HepG2 (cell line): ENCODE data around the gene ELP5. TPM values are rescaled to one million over a fixed set of nuclear protein-coding genes. Genes with fewer than 3 reads are reported as not detected.

Source experiments
- BHLHE40 ChIP-seq: IDR thresholded peaks from 2 replicates; pipeline ENCODE4 v1.6.1; 2011; ENCODE audit warnings: low read length, improper control_type of control experiment
- FOXA3 ChIP-seq: IDR thresholded peaks from 2 replicates; pipeline ENCODE4 v1.6.1; 2016; ENCODE audit warnings: missing genetic modification reagents, missing compliant biosample characterization
- HCFC1 ChIP-seq: fragments of 150-350 bp; IDR thresholded peaks from 2 replicates; pipeline ENCODE4 v1.6.1; 2014; ENCODE audit warnings: low read depth, low read length
- JUN ChIP-seq: sonication (generic); formaldehyde crosslinking; IDR thresholded peaks from 2 replicates; pipeline ENCODE4 v1.4.0; 2020; ENCODE audit warnings: mild to moderate bottlenecking, missing genetic modification reagents
- KLF15 ChIP-seq: sonication (generic); formaldehyde crosslinking; IDR thresholded peaks from 2 replicates; pipeline ENCODE4 v1.8.1; 2023; ENCODE audit warnings: borderline replicate concordance, mild to moderate bottlenecking, inconsistent platforms, missing genetic modification reagents, mixed read lengths
- PAF1 ChIP-seq: IDR thresholded peaks from 2 replicates; pipeline ENCODE4 v1.6.1; 2016; ENCODE audit warnings: missing genetic modification reagents, missing compliant biosample characterization
- RXRB ChIP-seq: IDR thresholded peaks from 2 replicates; pipeline ENCODE4 v1.6.1; 2016; ENCODE audit warnings: borderline replicate concordance, missing genetic modification reagents, missing compliant biosample characterization
- SAFB2 ChIP-seq: sonication (generic); formaldehyde crosslinking; IDR thresholded peaks from 2 replicates; pipeline ENCODE4 v1.5.1; 2020; ENCODE audit warnings: missing genetic modification reagents, low read depth, mild to moderate bottlenecking, borderline replicate concordance
- SALL1 ChIP-seq: sonication (generic); formaldehyde crosslinking; IDR thresholded peaks from 2 replicates; pipeline ENCODE4 v1.8.0; 2022; ENCODE audit warnings: mild to moderate bottlenecking, missing genetic modification reagents
- SMC3 ChIP-seq: IDR thresholded peaks from 2 replicates; pipeline ENCODE4 v1.6.1; 2011; ENCODE audit warnings: low read length, improper control_type of control experiment
- XBP1 ChIP-seq: sonication (generic); formaldehyde crosslinking; IDR thresholded peaks from 2 replicates; pipeline ENCODE4 v1.5.0; 2020; ENCODE audit warnings: missing genetic modification reagents
- ZBTB20 ChIP-seq: sonication (generic); formaldehyde crosslinking; IDR thresholded peaks from 2 replicates; pipeline ENCODE4 v1.8.1; 2023; ENCODE audit warnings: missing genetic modification reagents, low read depth, mild to moderate bottlenecking, borderline replicate concordance
- ZNF329 ChIP-seq: sonication (generic); formaldehyde crosslinking; IDR thresholded peaks from 2 replicates; pipeline ENCODE4 v1.9.0; 2021; ENCODE audit warnings: low read depth, mild to moderate bottlenecking, missing genetic modification reagents
- ZNF432 ChIP-seq: sonication (generic); formaldehyde crosslinking; IDR thresholded peaks from 2 replicates; pipeline ENCODE4 v1.5.0; 2020; ENCODE audit warnings: missing genetic modification reagents, mild to moderate bottlenecking, borderline replicate concordance
- ZNF562 ChIP-seq: sonication (generic); formaldehyde crosslinking; IDR thresholded peaks from 2 replicates; pipeline ENCODE4 v1.8.0; 2022; ENCODE audit warnings: missing genetic modification reagents, borderline replicate concordance
- ZSCAN25 ChIP-seq: sonication (generic); formaldehyde crosslinking; IDR thresholded peaks from 2 replicates; pipeline ENCODE4 v1.8.0; 2022; ENCODE audit warnings: mild to moderate bottlenecking, missing genetic modification reagents
- polyA plus RNA-seq, 8 experiments: library from polyadenylated mRNA; depleted of rRNA in 3 of 8; stranded (reverse) in 7 of 8; unstranded in 1 of 8; fragments of >200 nt; fragmentation: Illumina TruSeq in 4 of 8; extraction: Trizol in 4 of 8; gene quantifications; 2 replicates each; pipeline versions ENCODE4 v1.2.1 to v1.2.3, GENCODE V29; 2011 to 2016; ENCODE audit warnings: low read depth in 4 of 8, missing spikeins in 1 of 8, mixed read lengths in 1 of 8; ENCODE audit not compliant: insufficient read depth in 1 of 8
- total RNA-seq, 5 experiments: library from RNA; depleted of rRNA; stranded (reverse); fragments of >200 nt; fragmentation: Illumina TruSeq; extraction: Trizol; gene quantifications; 2 replicates each; pipeline ENCODE4 v1.2.3, GENCODE V29; 2016; ENCODE audit warnings: low read depth in 1 of 5
- TF ChIP-seq, protein P1 (sequence below): sonication (generic); formaldehyde crosslinking; IDR thresholded peaks from 2 replicates; pipeline ENCODE4 v1.5.1; 2020; ENCODE audit warnings: mild to moderate bottlenecking, missing genetic modification reagents, borderline replicate concordance
- TF ChIP-seq, protein P2 (sequence below): sonication (generic); formaldehyde crosslinking; IDR thresholded peaks from 2 replicates; pipeline ENCODE4 v1.4.0; 2020; ENCODE audit warnings: missing genetic modification reagents
- TF ChIP-seq, protein P3 (sequence below): IDR thresholded peaks from 2 replicates; pipeline ENCODE4 v1.6.1; 2018; ENCODE audit warnings: missing genetic modification reagents
- TF ChIP-seq, protein P4 (sequence below): sonication (generic); formaldehyde crosslinking; IDR thresholded peaks from 2 replicates; pipeline ENCODE4 v1.5.0; 2020; ENCODE audit warnings: missing genetic modification reagents

The ELP5 gene
- total and polyA plus RNA-seq, 2 of the 13 experiments (the other 11 are each of a cell fraction or from before 2014, with no cell fraction given) = 67.6 to 69.8 TPM

DNA sequence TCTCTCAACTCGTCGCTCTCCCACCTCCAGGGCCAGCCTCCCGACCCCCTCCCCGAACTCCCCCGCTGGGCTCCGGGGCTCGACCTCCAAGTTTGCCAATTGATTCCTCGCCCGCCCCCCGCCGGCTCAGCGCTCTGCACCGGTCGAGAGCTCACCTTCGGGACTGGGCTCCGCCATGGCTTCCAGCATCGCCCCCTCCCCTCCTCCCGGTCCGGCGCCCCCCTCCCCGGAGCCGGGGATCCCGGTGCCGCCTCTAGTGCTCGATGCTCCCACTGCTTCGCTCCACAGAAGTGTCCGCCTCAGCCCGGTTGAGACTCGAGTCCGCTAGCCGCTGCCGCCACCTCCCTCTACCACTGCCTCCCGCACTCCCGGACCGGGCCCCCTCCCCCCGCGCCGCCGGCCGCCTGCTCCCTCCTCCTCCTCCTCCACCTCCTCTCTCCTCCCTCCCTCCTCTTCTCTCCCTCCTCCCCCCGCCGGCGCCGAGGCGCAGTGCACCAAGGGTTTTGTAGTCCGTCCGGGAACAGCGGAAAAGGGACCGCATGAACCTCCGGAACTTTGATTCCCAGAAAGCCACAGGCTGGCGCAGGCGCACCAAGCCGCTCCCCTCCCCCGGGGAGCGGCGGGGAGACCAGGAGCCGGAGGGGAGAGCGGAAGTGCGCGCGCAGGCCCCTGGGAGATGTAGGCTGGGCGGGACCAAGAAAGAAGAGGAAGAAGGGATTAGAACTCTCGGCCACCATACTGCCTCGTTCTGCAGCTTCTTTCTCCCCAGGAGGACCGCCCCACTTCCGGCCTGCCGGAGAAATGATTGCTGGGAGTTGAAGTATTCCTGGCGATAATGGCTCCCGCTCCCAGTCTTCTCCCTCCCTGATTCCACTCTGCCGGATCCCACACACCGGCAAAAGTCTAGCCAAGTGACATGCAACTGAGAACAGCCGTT is 12.7 kb upstream of the ELP5 start, which contains the start of gene PHF23 (continued):
- TF ChIP-seq, protein P1, sequence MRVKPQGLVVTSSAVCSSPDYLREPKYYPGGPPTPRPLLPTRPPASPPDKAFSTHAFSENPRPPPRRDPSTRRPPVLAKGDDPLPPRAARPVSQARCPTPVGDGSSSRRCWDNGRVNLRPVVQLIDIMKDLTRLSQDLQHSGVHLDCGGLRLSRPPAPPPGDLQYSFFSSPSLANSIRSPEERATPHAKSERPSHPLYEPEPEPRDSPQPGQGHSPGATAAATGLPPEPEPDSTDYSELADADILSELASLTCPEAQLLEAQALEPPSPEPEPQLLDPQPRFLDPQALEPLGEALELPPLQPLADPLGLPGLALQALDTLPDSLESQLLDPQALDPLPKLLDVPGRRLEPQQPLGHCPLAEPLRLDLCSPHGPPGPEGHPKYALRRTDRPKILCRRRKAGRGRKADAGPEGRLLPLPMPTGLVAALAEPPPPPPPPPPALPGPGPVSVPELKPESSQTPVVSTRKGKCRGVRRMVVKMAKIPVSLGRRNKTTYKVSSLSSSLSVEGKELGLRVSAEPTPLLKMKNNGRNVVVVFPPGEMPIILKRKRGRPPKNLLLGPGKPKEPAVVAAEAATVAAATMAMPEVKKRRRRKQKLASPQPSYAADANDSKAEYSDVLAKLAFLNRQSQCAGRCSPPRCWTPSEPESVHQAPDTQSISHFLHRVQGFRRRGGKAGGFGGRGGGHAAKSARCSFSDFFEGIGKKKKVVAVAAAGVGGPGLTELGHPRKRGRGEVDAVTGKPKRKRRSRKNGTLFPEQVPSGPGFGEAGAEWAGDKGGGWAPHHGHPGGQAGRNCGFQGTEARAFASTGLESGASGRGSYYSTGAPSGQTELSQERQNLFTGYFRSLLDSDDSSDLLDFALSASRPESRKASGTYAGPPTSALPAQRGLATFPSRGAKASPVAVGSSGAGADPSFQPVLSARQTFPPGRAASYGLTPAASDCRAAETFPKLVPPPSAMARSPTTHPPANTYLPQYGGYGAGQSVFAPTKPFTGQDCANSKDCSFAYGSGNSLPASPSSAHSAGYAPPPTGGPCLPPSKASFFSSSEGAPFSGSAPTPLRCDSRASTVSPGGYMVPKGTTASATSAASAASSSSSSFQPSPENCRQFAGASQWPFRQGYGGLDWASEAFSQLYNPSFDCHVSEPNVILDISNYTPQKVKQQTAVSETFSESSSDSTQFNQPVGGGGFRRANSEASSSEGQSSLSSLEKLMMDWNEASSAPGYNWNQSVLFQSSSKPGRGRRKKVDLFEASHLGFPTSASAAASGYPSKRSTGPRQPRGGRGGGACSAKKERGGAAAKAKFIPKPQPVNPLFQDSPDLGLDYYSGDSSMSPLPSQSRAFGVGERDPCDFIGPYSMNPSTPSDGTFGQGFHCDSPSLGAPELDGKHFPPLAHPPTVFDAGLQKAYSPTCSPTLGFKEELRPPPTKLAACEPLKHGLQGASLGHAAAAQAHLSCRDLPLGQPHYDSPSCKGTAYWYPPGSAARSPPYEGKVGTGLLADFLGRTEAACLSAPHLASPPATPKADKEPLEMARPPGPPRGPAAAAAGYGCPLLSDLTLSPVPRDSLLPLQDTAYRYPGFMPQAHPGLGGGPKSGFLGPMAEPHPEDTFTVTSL (CRISPR knock-in tag) = no peak
- TF ChIP-seq XBP1 (no peak), RXRB (CRISPR knock-in tag) (no peak), ZNF432 (CRISPR knock-in tag) (no peak), ZSCAN25 (CRISPR knock-in tag) (peak; percentile 70), ZNF562 (CRISPR knock-in tag) (no peak), JUN (CRISPR knock-in tag) (0 out of 2 replicates have a peak, but pooled peaks have one; percentile 37), SAFB2 (peak; percentile 89; the same call in 1 of the 2 replicates), ZNF329 (CRISPR knock-in tag) (no peak), HCFC1 (peak; percentile 92), KLF15 (CRISPR knock-in tag) (no peak), PAF1 (no peak), BHLHE40 (0 out of 2 replicates have a peak, but pooled peaks have one; percentile 12), SALL1 (CRISPR knock-in tag) (peak; percentile 61), ZBTB20 (CRISPR knock-in tag) (no peak), FOXA3 (CRISPR knock-in tag) (0 out of 2 replicates have a peak, but pooled peaks have one; percentile 7), SMC3 (no peak)
- TF ChIP-seq, protein P2, sequence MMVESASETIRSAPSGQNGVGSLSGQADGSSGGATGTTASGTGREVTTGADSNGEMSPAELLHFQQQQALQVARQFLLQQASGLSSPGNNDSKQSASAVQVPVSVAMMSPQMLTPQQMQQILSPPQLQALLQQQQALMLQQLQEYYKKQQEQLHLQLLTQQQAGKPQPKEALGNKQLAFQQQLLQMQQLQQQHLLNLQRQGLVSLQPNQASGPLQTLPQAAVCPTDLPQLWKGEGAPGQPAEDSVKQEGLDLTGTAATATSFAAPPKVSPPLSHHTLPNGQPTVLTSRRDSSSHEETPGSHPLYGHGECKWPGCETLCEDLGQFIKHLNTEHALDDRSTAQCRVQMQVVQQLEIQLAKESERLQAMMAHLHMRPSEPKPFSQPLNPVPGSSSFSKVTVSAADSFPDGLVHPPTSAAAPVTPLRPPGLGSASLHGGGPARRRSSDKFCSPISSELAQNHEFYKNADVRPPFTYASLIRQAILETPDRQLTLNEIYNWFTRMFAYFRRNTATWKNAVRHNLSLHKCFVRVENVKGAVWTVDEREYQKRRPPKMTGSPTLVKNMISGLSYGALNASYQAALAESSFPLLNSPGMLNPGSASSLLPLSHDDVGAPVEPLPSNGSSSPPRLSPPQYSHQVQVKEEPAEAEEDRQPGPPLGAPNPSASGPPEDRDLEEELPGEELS = no peak
- TF ChIP-seq, protein P3, sequence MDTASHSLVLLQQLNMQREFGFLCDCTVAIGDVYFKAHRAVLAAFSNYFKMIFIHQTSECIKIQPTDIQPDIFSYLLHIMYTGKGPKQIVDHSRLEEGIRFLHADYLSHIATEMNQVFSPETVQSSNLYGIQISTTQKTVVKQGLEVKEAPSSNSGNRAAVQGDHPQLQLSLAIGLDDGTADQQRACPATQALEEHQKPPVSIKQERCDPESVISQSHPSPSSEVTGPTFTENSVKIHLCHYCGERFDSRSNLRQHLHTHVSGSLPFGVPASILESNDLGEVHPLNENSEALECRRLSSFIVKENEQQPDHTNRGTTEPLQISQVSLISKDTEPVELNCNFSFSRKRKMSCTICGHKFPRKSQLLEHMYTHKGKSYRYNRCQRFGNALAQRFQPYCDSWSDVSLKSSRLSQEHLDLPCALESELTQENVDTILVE (CRISPR knock-in tag) = peak; percentile 74; the same call in 1 of the 2 replicates
- TF ChIP-seq, protein P4, sequence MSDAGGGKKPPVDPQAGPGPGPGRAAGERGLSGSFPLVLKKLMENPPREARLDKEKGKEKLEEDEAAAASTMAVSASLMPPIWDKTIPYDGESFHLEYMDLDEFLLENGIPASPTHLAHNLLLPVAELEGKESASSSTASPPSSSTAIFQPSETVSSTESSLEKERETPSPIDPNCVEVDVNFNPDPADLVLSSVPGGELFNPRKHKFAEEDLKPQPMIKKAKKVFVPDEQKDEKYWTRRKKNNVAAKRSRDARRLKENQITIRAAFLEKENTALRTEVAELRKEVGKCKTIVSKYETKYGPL = no peak
